NCI-H1092 (cell line): ENCODE data around the gene IPO5.
"Not testable (repeated sequence)": the region's sequence is repeated elsewhere in the genome, so short reads cannot be mapped to it uniquely, and the experiment has no call there.

Source experiments
- DNase-seq: peaks from one replicate; lab custom pipeline; 2025; lab: John Stamatoyannopoulos, UW

The IPO5 gene

DNA sequence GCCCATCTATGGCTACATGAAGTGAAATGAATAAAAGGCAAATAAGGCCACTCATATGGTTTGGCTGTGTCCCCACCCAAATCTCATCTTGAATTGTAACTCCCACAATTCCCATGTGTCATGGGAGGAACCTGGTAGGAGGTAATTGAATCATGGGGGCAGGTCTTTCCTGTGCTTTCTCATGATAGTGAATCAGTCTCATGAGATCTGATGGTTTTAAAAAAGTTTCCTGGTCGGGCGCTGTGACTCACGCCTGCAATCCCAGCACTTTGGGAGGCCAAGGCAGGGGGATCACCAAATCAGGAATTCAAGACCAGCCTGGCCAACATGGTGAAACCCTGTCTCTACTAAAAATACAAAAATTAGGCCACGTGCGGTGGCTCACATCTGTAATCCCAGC is 4.2 kb upstream of the IPO5 start:
- not testable (repeated sequence) for DNase-seq

DNA sequence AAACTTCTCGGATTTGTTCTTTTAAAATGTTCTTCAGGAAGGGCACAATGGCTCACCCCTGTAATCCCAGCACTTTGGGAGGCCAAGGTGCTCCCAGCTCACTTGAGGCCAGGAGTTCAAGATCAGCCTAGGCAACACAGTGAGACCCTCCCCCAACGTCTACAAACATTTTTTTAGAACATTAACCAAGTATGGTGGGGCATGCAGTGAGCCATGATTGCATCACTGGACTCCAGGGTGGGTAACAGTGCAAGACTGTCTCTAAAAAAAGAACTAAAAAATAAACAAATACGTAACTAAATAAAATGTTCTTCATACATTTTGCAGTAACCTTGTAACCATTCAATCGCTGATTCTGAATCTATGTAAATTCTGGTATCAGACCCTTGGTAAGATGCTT is 2.1 kb upstream of the IPO5 start:
- no peak for DNase-seq

DNA sequence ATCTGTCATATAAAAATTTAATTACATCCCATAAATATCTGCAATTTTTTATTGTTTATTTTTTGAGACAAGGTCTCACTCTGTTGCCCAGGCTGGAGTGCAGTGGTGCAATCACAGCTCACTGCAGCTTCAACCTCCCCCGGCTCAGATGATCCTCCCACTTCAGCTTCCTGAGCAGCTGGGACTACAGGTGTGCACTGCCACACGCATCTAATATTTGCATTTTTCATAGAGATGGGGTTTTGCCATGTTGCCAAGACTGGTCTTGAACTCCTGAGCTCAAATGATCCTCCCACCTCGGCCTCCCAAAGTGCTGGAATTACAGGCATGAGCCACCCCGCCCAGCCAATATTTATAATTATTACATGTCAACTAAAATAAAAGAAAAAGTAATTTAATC is 644 bp upstream of the IPO5 start:
- DNase-seq = not testable (repeated sequence)

DNA sequence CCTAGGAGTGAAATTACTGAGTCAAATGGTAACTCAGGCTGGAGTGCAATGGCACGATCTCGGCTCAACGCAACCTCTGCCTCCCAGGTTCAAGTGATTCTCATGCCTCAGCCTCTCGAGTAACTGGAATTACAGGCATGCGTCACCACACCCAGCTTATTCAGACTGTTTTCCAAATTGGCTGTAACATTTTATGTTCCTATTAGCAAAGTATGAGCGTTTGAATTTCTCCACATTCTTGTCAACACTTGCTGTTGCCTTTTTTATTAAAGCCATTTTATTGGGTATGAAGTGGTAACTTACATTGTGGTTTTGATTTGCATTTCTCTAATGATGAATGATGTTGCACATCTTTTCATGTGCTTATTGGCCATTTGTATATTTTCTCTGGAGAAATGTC is 7.9 kb downstream of the IPO5 start:
- no peak for DNase-seq

DNA sequence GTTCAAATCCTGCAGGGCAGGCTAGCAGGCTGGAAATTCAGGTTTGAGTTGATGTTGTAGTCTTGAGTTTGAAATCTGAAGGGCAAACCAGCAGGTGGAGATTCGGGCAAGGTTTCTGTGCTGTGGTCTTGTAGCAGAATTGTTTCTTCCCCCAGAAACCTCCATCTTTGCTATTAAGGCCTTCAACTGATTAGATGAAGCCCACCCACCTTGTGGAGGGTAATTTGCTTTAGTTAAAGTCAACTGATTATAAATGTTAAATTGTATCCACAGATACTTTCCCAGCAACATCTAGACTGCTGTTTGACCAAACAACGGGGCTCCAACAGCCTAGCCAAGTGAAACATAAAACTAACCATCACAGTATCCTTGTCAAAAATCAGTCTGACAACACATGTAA is 9.4 kb downstream of the IPO5 start:
- no peak for DNase-seq

DNA sequence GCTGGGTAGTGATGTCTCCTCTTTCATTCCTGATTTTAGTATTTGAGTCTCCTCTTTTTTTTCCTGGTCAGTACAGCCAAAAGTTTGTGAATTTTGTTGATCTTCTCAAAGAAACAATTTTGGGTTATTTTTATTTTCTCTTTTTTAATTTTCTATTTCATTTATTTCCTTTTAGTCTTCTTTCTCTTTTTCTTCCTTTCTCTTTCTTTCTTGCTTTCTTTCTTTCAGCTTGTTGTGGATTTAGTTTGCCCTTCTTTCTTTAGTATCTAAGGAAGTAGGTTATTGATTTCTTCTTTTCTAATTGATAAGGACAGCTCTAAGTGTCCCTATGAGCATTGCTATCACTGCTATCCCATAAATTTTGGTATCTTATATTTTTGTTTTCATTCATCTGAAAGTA is 13.8 kb downstream of the IPO5 start:
- DNase-seq = no peak

DNA sequence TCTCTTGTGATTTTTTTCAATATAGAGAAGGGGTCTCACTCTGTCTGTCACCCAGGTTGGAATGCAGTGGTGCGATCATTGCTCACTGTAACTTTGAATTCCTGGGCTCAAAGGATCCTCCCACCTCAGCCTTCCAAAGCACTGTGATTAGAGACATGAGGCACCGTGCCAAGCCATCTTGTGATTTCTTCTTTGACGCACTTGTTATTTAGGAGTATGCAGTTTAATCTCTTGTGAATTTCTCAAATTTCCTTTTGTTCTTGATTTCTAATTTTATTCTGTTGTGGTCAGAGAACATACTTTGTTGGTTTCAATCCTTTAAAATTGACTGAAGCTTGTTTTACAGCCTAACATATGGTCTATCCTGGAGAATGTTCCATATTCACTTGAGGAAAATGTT is 14.5 kb downstream of the IPO5 start:
- DNase-seq = no peak

DNA sequence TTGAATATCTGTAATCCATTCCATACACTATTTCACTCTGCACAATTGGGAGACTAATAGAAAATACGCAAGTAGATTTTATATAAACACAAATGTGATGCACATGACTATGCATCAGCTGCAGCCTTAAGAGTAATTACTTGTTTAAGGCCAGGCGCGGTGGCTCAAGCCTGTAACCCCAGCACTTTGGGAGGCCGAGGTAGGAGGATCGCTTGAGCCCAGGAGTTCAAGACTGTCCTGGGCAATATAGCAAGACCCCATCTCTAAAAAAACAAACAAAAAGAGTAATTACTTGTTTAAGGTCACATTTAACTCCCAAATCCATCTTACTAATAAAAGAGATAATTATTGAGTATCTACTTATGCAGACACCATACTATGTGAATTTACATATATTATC is 18.0 kb downstream of the IPO5 start:
- no peak for DNase-seq

DNA sequence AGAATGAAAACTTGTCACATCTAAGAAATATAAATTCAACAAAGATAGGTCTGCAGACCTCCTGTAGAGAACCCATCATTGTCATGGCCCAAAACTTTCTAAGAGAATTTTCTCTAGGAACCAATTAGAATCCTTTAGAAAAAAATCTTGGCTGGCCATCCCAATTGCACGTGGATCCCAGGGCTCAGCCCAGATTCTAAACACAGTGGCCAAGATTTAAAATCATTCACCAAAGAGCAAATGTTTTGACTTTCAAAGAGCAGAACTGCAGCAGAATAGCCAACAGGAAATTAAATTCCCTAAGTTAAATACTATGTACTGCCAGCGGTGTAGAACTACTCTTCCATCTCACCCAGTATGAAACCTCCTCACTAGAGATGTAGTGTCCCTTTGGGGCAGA is 21.3 kb downstream of the IPO5 start:
- no peak for DNase-seq

DNA sequence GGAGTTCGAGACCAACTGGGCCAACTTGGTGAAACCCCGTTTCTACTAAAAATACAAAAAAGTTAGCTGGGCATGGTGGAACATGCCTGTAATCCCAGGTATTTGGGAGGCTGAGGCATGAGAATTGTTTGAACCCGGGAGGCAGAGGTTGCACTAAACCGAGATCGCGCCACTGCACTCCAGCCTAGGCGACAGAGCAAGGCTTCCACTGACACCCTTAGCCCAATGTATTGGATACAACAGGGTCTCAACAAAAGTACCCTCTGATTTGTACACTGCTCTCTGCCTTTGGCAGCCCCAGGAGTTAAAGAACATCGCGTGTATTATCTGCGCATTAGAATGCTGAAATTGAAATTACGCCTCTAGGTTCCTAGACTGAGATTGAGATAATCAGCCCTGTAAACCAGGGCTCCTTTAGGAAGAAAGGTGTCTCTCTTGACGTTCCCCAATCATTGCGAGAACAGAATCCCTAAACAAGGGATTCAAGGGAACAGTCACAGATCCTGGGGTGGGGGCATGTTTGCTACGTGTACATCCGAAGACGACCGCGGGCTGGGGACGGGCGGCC is 21.9 kb downstream of the IPO5 start:
- peak; percentile 12 for DNase-seq

DNA sequence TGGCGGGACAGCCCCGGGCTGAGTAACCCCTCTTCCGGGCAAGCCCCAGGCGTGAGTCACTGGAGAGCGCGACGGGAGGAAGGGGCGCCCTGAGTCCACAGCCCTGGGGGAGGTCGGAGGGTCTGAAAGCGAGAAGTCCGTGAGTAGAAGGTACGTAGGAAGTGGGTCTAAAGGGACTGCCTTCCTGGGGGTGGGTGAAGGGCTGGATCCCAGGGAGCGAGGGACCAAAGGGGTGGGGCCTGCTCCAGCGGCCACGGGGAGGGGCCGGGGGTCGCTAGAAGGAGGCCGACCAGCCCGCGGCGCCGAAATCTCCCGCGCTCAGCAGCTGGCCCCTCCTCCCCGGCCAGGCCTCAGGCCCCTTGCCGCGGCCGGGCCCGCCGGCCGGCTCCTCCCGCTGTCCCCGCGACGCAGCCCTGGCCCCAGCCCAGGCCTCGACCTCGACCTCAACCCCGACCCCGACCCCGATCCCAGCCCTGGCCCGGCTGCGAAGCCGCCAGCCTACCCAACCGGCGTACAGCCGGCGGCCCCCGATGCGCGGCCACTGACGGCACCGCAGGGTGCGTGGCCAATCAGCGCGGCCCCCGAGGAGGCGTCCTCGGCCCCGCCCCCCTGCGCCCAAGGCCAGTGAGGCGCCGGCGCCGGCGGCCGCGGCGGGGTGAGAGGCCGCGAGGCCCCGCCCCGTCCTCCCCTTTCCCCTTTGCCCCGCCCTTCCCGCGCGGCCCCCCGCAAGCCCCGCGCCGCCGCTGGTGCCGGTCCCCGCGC is 22.6 kb downstream of the IPO5 start:
- DNase-seq = peak; percentile 95

DNA sequence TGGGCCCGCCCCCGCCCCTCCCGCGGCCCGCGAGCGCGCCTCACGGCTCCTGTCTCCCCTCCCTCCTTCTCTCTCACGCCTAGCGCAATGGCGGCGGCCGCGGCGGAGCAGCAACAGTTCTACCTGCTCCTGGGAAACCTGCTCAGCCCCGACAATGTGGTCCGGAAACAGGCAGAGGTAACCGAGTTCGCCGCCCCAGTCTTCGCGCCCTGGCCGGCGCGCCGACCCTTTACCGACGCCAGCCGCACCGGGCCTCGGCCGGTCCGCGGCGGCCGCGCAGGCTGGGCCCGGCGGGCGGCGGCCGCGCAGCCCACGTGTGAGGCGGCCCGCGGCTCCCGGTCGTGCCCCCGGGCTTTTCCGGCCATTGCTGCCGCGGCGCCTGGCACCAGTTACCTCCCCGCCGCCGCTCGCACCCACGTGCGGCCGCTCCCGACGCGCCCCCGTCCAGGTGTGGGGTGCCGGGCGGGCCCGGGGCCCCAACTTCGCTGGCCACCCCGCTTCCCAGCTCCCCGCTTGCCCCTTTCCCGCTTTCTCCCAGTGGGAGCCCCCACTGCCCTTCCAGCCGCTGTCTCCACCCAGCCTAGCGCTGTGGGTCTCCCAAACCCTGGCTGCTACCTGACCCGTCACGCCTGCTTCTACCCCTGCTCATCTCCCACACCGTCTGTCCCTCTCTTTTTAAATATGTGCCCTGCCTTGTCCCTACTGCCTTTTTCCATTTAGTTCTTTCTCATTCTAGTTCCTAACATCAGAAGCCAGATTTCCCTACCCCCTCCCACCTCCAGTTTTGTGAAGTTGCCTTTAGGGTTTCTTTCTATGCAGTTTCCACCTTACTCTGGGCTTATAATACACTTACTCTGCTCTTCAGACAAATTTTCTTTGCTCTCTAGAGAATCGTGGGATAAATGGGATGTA is 23.4 kb downstream of the IPO5 start:
- DNase-seq = no peak

DNA sequence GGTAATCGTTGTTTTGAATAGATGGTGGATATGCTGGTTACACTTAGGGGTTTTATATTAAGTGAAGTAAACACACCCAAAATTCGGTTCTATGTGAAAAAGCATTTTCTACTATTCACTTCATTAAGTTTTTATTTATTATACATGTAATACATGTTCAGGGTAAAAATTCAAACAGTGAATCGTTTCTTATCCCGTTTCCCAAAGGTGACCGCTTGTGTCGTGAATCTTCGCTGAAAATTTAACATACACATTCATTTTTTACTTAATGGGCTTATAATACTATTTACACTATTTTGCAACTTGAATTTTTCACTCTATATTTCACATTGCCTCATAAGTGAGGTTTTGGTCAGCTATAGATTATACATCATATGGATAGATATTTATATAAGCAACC is 24.5 kb downstream of the IPO5 start:
- DNase-seq = no peak

DNA sequence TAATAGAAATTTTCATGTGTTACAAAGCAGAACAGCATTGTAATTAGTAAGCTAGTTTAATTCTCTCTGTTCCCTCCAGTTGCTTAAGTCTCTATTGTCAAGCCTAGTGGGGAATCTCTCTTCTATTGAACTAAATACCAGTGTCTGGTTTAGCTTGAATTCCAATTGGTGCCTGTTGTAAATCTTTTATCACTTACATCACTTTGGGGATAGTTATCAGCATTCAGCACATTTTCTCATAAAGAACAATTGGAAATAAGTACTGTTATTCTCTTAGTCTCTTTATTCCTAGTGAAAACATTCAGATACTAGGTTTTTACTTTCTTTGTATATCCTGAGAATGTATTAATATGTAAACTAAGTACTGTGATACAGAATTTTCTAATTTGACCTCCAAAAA is 25.2 kb downstream of the IPO5 start:
- DNase-seq = no peak

DNA sequence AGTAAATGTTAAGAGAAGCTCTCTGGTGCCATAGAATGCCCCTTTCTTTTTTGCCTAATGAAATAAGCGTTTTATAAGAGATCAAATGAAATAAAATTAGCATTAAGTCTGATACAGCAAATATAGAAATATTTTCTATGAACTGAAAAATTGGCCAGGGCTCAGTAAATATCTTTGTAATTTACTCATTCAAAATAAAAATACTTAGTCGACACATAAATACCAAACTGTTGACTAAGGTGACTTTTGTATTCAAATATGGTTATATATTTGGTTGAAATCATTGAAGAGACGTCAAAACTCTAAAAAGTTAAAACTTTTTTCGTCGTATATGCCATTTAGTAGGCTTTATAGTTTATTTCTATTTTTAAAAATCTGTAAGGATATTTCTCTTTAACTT is 25.6 kb downstream of the IPO5 start:
- no peak for DNase-seq

DNA sequence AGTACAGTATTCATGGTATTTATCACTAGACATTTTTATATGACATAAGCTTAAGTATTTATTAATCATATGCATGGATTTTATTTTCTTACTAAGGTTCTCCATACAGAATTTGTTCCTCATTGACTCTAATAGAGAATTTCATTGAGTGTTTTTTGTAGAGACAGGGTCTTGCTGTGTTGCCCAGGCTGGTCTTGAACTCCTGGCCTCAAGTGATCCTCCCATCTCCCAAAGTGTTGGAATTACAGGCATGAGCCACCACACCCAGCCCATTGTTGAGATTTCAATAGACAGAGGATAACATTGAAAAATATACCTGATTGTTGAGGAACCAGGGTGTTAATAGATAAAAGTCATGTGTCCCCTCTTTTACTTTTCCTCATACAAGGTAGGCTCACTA is 26.1 kb downstream of the IPO5 start:
- no peak for DNase-seq

DNA sequence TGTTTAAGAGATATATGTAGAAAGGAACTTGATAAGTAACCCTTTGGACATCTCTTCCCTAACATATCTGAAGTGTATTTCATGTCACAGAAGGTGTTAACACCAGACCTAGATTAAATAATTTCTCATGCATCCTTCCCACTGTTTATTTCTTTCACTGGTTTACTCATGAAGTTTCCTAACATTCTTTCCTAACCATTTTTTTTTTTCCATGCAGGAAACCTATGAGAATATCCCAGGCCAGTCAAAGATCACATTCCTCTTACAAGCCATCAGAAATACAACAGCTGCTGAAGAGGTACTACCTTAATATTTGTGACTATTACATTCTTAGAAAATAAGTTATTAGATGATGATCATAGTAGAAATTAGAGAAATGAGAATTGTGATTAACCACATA is 28.8 kb downstream of the IPO5 start:
- no peak for DNase-seq

DNA sequence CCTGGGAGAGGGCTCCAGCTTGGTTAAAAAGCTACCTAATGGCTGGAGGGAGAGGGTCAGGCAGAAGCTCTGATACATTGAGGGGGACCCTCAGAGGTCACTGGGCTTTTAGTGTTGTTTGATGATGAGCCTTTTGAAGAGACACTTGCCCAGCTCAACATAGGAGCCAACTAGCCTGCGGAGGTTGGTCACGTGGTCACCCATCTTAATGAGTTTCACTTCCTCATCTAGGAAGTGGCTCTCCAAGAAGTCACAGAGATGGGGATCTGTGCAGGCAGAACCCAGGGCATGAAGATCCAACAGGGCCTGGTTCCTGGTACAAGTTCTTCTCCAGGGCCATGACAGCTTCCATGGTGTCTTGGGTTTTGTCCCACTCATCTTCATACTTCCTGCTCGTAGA is 33.4 kb downstream of the IPO5 start:
- DNase-seq = no peak

DNA sequence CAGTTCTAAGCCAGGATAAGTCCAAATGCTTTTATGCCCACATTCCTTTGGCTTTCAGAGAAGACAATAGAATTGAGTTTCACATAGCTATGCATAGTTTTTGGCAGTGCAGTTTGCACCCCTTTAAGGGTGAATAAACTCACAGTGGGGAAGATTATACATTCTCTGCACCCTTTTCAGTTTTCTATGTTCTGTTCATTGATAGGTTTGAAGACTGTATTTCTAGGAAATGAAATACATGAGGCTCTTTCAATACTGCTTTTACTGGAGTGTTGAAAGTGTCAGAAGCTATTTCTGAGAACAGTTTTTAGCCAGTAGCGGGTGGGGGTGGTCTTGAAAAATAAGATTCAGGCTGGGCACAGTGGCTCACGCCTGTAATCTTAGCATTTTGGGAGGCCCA is 46.2 kb downstream of the IPO5 start:
- DNase-seq = no peak

DNA sequence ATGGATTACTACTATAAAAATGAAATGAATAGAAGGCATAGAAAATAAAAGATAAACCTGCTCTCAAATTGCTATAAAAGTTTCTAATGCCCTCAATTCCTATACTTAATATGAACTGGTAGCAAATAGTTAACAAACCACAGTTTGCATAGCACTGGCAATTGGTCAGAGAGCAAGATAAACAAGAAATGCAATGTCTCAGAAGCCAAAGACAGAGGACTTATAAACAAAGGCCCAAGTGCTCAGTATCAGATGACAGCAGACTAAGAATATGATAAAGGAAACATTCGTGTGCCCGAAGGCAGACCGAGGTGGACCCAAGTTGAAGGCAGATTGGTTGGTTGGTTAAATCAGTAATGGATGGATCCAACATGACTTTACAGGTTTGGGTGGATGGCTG is 50.6 kb downstream of the IPO5 start:
- no peak for DNase-seq

DNA sequence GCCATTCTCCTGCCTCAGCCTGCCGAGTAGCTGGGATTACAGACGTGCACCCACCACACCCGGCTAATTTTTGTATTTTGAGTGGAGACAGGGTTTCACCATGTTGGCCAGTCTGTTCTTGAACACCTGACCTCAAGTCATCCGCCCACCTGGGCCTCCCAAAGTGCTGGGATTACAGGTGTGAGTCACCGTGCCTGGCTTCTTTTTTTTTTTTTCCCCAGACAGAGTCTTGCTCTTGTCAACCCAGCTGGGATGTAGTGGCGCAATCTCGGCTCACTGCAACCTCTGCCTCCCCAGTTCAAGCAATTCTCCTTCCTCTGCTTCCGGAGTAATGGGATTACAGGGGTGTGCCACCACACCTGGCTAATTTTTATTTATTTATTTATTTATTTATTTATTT is 51.5 kb downstream of the IPO5 start:
- DNase-seq = not testable (repeated sequence)

DNA sequence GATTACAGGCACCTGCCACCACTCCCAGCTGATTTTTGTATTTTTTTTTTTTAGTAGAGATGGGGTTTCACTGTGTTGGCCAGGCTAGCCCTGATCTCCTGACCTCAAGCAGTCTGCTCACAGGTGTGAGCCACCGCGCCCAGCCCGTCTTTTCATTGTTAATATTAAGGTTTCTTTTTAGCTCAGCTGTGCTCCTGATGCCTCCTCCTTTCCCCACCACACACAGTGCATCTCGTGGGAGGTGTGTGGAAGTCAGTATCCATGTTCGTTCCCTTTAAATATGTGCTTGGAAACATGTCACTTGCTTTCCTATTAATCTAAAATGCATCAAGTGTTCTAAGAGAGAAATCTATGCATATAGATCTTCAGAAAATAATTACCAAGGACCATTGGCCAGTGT is 53.5 kb downstream of the IPO5 start:
- DNase-seq = no peak

DNA sequence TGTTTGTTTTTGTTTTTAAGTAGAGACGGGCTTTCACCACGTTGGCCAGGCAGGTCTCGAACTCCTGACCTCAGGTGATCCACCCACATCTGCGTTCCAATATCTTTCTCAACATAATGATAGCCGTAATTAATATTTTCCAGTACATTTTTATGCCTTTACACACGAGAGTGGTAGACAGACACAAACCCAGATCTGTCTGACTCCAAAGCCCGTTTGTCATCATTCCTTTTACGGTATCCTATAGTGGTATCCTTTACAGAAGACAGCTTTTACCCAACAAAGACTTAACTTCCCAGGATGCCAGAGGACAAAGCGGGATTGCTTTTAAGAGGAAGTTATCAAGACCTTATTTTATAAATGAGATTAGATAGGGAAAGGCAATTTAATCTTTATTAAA is 59.8 kb downstream of the IPO5 start:
- no peak for DNase-seq
